AG08396 (cell line): ENCODE data around the gene CELA3B.
"Not testable (repeated sequence)": the region's sequence is repeated elsewhere in the genome, so short reads cannot be mapped to it uniquely, and the experiment has no call there.

Source experiments
- DNase-seq: peaks from one replicate; pipeline ENCODE4 v3.0.0; 2012; ENCODE audit warnings: low spot score, mixed read lengths

The CELA3B gene

DNA sequence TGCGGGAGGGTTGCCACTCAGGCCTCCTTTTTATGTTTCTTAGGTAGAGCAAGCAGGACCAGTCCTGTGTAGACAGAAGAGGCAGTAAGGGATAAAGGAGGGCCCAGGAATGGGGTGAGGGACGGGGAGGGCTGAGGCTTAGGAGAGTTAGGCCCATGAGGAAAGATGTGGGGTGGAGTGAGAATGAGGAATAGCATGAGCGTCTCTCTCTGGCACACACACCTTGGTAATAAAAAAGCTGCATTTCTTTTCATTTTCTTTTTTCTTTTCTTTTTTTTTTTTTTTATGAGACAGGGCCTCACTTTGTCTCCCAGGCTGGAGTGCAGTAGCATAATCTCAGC is 32.1 kb upstream of the CELA3B start:
- no peak for DNase-seq

DNA sequence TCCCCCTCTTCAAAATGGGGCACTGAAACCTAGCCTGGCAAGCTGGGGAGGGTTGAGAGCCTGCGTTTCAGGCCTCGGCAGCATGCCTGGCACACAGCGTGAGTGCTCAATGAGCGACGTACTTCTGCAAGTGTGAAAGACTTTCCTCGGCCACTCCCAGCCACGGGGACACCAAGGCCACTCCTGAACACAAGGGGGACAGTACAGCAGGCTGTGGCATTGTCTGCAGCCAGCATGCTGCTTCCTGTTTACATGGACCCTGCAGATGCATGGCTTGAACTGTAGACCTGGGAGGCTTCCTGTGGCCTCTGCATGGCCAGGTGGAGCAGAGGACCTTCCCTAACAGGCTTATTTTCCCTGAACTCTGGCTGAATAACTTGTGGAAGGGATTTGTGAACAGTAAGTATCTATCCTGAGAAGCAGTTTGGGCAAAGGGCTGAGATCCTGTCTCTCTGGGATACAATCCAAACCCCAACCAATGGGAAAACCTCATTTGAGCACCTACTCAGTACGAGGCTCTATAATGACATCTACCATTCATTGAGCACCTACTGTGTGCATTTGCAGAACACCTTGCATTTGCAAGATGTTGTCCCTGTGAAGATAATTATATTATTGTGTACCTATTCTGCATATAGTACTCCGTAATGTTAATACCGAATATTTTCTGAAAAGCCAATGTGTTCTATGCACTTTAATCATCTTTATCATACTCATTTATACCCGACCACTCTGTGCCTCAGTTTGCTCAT is 29.8 kb upstream of the CELA3B start:
- DNase-seq, result no peak

DNA sequence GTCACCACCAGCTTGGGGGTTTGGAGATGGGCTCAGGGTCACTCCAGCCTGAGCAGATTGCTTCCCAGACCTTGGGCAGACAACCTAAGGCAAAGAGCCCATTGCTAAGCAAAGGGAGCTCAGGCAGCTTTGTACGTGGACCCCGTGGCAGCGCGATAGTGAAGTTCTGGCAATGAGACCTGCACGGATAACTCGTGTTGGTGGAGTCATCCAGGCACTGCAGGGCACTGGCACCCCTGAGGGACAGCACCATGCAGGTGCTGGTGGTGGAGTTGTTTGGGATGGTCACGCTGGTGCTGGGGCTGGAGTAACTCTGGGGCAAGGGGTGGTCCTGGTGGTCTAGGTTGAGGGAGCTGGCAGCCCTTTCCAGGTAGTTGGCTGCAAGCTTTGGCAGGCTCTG is 26.1 kb upstream of the CELA3B start:
- DNase-seq, result no peak

DNA sequence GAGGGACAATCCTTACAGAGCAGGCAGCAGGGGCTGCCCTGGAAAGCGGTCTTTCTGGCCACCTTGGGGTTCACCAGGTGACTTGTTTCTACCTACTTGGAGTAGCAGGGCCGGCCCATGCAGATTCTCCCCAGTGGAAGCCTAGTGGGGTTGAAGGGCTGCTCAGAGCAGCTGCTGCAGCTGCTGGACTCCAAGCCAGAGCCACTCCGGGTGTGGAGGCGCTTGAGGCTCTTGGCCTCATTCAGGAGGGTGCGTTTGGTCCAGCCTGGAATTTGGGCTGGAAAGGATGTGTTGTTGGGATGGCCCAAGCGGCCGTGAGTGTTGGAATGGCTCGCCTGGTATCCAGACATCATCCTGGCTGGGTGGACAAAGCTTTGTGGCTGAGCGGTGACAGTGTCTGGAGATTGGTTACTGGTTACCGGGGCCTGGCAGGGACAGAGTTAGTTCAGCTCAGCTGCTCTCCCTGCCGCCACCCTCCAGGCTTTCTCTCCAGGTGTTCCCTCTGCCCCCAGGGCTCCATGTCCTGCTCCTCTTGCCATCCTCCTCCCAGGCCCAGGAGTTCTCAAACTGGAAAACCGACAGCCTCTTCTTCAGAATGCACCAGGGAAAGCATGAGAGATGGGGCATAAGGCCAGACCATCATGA is 25.5 kb upstream of the CELA3B start:
- DNase-seq, result no peak

DNA sequence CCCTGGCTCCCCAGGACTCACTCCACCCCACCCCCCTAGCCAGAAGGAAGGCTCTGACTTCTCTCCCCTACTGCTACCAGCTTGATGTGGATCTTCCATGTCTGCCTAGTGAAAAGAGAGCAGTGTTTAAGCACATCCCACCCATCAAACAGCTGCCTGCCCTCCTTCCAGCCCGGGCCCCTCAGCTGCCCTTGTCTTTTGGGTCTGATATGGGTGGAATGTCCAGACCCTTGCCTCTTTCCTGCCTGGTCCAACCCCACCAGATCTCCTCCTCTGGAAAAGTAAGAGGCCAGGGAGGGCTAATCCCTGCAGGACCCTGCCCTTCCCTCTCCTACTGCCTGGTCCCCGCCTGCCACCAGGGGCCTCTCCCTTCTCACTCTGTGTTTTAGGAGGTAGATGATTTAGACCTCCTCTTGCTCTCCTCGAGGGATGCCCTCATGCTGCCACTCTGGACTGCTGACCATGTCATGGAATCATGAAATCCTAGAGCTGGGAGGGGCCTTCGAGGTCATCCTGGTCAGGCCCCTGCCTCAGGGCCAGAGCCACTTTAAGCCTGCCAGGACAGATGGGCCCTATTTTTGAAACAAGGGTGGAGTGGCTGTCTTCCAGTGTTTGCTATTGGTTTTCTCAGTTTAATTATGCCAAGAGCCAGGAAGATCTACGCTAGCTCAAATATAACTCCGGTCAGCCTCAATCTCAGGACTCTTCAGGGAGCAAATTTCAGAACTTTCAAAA is 23.9 kb upstream of the CELA3B start:
- DNase-seq, result no peak

DNA sequence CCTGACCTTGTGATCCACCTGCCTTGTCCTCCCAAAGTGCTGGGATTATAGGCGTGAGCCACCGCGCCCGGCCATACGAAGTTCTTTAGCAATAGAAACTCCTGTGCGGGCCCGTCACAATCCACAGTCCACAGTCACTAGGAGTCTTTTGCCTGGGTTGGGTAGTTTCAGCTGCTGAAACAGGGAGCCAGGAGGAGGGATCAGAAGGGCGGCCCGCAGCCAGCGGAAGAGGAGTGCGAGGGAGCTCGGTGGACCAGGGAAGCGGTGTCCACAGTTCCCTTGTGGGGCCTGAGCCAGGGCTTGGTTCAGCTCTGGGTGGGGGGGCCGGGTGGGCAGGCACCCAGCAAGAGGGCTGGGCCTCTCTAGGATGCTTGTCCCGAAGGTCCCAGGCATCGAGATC is 21.8 kb upstream of the CELA3B start:
- no peak for DNase-seq

DNA sequence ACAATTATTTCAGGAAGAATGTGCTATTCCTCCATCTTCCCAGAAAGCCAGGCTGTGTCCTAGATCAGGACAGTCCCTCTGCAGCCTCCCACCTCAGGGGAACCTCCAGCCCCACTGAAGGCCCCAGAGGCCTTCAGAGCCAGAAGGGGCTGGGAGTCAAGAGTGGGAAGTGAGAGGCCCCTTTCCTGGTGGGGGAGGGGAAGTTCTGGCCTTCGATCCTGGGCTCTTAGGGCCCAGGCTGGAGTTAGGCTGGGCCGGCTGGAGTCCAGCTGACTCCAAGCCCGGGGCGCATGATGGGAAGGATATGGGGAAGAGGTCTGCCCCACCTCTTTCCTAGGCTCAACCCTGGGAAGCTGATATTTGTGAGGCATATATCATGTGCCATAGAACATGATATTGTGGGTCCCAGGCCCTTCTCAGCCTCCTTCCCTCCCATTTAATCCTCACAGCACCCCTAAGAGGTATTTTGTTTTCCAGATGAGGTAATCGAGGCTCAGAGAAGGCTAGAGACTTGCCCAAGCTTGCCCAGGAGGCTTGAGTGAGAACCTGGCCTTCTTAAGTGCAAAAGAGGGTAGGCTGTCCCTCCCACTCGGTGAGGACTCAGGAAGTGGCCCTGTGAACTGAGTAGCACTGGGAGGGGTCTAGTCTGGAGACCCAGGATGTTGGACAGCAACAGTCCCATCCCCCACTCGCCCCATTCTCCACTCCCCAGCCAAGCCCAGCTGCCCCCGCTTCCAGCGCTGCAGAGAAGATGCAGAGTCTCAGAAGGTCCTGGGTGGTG is 21.1 kb upstream of the CELA3B start:
- no peak for DNase-seq

DNA sequence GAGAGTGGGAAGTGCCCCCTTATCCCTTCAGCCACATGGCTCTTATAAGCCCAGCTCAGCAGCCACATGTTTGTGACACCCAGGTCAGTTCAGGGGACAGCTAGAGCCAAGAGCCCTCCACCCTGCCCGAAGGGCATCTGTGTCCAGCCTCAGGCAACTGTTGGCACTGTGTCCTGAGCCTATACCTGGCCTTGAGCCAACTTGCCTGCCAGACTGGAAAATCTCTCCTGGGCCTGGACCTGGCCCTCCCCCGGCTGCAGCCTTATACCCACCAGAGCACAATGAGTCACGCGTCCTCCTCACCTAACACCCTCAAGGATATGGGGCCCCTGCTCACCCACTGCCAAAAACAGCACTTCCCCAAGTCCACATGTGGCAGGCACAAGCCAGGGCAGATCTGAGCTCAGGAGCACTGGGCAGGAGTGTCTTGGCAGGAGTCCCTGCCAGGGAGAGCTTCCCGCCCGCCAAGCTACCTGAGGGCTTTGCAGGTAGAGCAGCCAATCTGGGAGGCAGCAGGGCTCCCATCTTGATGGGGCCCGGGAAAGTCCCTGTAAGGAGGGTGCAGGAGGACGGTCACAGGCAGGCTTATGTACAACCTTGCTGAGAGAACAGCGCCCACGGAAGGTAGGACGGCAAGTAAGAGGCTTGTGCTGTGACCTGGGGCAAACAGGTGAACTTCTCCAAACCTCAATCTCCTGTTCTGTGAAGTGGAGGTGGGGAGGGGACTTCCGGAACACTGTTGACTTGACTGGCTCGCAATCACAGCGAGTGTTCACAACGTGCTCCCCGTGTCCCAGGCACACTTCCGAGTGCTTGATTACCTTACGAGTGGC is 19.9 kb upstream of the CELA3B start:
- DNase-seq, result peak; percentile 30

DNA sequence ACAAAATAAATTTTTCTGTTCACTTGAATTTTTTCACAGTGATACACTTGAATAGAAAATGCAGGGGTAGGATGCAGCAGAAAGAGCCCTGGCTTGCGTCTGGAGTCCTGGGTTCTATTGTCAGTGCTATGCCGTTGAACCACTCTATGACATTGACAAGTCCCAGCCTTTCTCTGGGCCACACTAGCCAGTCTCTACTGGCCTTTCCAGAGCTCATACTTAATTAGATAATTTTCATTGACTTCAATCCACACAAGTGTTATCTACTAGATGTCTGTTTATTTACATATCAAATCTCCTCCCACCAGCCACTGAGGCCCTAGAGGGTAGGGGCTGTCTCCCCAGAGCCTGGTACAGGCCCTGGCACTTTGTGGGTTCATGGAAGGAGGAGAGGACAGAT is 15.5 kb upstream of the CELA3B start:
- DNase-seq, result no peak

DNA sequence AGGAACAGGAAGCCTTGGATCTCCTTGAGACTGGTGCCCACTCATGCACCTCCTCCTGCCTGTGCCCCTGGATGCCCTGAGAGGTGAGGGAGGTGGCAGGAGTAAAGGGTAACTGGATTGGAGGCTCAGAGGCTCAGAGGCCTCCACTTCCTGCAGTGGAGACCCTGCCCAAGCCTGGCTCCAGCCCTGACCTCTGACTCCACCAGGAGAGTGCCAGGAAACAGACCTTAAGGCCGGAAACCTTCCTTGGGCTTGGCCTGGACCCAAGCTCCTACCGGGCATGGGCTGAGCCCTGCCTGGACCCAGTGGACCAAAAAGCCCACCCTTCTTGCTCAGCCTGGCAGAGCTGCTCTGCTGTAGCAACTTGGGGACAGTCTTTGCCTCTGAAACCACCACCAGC is 15.0 kb upstream of the CELA3B start:
- no peak for DNase-seq

DNA sequence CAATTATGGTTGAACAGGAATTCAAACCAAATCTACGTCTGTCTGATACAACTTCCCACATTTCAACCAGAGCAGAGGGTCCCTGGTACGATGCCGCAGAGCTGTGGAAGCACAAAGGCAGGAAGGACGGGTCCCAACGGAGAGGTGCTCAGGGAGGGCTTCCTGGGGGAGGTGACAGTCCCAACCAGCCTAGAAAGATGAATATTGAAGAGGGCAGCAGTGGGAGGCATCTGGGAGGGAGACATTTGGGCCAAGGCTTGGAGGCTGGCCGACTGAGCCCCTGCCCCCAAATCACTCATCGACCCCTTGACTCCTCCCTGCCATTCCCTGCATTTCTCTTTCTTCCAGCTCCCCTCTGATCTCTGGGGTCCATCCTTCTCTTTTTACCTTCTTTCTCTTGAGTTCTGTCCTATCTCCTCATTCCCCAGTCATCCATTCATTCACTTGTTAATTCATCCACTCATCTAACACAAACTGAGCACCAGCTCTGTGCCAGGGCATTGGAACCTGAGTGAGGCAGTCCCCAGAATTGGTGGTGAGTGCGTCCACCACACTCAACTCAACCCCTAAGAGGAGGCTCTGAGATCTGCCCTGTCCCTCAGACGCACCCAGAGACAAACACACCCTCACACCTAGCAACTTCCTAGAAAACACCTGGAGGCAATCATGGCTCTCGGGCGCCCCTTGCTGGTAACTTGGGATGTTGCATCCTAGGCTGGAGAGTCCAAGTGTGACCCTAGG is 13.2 kb upstream of the CELA3B start:
- peak; percentile 73 for DNase-seq

DNA sequence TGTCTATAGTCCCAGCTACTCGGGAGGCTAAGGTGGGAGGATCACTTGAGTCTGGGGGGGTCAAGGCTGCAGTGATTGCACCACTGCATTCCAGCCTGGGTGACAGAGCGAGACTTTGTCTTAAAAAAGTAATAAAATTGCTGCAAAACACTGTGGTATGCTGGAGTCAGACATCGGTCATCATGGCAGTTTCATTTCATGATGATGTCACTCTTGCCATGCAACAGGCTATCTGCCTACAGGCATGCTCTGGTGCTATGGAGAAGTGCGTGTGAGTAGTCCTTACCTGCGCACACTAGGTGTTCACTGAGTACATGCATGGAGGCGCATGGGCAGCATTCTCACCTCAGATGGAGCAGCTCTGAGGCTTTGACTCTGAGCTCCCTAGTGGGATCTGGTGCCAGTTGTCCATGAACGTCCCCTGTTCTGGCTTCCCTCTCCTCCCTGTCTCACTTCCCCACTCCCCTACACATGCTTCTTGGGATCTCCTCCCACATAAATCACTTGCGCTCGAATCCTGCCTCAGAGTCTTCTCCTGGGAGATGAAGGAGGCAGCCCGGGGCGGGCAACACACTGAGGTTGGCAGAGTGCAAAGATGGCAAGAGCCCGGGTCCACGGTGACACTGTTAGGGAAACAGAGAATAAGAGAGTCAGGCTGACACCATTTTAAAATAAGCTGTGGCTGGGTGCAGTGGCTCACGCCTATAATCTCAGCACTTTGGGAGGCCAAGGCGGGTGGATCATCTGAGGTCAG is 10.4 kb upstream of the CELA3B start:
- peak; percentile 54 for DNase-seq

DNA sequence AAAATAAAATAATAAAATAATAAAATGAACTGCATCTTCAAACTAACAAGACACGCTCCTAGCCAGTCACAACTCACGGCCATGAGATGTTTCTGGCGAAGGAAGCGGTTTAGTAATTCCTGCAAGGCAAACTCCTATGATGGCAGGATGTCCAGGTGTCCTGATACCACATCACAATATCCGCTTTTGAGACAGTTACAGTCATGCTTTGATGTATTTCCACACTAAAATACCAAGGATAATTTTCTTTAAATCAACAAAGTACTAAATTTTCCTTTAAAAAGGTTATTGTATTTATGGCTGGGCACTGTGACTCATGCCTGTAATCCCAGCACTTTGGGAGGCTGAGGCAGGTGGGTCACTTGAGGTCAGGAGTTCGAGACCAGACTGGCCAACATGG is 9.6 kb upstream of the CELA3B start:
- not testable (repeated sequence) for DNase-seq

DNA sequence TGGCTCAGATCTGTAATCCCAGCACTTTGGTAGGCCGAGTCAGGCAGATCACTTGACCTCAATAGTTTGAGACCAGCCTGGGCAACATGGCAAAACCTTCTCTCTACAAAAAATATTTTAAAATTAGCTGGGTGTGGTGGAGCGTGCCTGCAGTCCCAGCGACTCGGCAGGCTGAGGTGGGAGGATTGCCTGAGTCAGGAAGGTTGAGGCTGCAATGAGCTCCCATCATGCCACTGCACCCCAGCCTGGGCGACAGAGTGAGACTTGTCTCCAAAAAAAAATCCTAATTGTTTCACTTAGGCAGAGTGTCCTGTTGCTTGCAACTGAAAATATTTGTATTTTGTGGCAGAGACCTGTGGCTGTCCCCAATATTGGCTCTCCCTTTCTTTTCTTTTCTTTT is 7.8 kb upstream of the CELA3B start:
- not testable (repeated sequence) for DNase-seq

DNA sequence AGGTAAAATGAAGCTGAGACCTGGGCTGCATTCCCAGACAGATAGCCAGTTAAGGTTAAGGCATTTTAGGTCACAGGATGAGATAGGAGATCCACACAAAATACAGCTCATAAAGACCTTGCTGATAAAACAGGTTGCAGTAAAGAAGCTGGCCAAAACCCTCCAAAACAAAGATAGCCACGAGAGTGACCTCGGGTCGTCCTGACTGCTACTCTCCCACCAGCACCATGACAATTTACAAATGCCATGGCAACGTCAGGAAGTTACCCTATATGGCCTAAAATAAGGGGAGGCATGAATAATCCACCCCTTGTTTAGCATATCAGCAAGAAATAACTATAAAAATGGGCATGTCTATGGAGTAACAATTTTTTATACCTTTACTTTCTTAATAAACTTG is 6.3 kb upstream of the CELA3B start:
- DNase-seq, result not testable (repeated sequence)

DNA sequence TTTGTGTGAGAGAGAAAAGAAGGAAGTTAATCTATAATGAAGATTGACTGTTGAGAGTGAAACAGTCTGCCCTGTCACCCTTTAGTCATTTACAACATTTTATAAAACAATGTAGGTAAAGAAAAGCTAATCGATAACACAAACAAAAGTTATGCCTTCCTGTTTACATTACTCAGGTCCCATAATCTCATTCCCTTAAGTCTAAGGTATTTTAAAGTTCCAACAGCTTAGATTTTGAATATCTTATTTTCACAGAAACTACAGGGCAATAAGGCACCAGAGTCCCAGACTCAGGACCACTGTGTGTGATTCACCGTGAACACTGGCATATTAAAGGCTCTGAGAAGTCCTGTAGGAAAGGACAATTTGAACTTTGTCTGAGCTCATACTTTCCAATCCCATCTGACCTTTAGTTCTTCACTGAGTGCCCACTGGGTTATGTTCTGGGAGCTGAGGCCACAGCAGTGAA is 3.8 kb upstream of the CELA3B start:
- not testable (repeated sequence) for DNase-seq

DNA sequence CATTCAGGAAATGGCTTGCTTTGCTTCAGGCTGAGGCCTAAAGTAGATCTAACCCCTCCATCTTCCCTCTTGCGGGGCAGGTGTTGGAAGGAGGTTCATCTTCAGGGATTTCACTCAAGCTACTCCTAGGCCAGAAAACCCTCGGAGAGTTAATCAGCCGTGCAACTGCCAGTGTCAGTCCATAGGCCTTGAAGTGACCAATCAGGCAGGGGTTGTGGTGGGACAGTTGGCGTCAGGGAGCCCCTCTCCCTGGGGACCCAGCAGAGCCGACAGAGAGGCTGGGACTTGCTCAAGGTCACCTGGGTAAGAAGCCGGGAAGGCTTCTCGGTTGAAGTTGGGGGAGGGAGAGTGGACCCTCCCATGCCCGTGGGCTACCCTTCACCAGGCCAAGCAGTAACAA is 2.9 kb upstream of the CELA3B start:
- DNase-seq, result not testable (repeated sequence)

DNA sequence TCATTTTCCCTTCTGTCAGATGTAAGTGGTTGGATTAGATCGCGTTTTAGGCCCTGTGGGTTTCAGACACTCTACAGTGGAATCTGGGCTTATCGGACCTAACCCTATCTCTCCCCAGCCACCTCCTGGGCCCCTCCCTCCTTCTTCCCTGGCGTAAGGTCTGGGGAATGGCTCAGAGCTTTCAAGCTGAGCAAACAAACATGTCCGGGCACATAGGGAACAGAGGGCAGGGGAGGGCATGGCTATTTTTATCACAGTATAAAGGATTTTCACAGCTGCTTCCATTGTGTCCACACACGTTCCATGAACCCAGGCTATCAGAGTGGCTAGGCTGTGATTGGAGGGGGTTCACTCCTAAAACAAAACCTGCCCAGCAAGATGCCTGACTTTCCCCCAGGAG is 2.1 kb upstream of the CELA3B start:
- DNase-seq, result not testable (repeated sequence)

DNA sequence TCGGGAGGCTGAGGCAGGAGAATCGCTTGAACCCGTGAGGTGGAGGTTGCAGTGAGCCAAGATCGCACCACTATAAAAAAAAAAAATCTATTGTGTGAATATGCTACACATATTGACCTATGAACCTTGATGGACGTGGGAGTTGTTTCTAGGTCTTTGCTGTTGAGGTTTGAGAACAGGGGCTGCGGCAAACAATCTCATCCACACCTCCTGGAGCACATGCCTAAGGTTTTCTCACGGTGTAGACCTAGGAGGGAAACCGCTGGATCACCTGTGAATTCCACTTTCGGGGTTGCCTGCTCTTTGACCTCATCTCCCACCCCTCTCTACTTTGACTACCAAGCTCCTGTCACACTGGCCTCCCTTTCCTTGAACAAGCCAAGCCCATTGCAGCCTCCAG is 1.5 kb upstream of the CELA3B start:
- DNase-seq, result not testable (repeated sequence)

DNA sequence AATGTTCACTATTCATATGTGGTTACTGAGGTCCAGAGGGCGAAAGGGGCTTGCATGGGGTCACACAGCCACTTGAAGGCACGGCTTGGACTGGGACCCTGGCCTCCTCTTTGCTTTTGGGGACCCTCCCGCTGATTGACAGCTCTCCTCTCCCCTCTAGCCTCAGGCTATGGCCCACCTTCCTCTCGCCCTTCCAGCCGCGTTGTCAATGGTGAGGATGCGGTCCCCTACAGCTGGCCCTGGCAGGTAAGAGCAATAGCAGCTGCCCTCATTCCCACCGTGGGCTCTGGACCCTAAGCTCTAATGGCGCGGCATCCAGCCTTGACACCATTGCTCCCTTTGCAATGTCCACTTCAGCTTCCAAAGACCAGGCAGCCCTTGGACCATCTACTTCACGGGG is 1.4 kb downstream of the CELA3B start:
- DNase-seq, result not testable (repeated sequence)
